Omental fat pad (tissue), 4 donors: ENCODE measurements around the gene CHIA. TPM values are rescaled to one million over a fixed set of nuclear protein-coding genes. Genes with fewer than 3 reads are reported as not detected.
"Not testable (repeated sequence)": the region's sequence is repeated elsewhere in the genome, so short reads cannot be mapped to it uniquely, and the experiment has no call there.

Experiments
- ATAC-seq: fragments of 150-250 bp; one replicate; pipeline ENCODE4 v1.9.1; 2016; ENCODE audit warnings: mild to moderate bottlenecking, moderate library complexity; ENCODE audit not compliant: low FRiP score
- DNase-seq: peaks from one replicate; pipeline ENCODE4 v3.0.0-alpha.2; 2019; ENCODE audit warnings: low spot score
- CTCF ChIP-seq, 3 donors: fragments of 450-650 bp; IDR thresholded peaks; one replicate each; pipeline ENCODE4 v1.5.1; 2016 to 2017; ENCODE audit warnings: antibody characterized with exemption in 3 of 3, mild to moderate bottlenecking in 3 of 3, moderate library complexity in 2 of 3
- total RNA-seq, 4 donors: library from RNA; depleted of rRNA; stranded (reverse); fragments of >200 nt; gene quantifications; one replicate each; pipeline ENCODE4 v1.1.0, GENCODE V29; 2016

The CHIA gene
- total RNA-seq, 4 donors from 2014 or later: 3.5 TPM; not detected in 3

DNA sequence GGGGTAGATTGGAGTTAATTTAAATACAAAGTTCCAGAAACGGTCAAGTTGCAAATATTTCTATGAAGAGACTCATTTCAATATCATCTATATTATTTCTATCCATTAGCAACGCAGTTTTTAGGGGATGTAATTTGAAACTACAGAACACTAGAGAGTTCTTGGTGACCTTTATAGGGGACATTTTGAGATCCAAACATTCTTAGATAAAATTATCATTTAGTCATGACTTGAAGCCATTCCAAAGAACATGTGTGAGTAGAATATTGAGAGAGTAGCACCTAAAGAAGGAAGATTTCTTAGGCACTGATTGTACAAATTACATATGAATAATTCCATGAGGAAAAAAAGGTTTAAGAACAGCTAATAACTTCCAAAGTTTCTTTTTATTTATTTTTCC is 19.0 kb downstream of the CHIA start:
- ATAC-seq: no peak

DNA sequence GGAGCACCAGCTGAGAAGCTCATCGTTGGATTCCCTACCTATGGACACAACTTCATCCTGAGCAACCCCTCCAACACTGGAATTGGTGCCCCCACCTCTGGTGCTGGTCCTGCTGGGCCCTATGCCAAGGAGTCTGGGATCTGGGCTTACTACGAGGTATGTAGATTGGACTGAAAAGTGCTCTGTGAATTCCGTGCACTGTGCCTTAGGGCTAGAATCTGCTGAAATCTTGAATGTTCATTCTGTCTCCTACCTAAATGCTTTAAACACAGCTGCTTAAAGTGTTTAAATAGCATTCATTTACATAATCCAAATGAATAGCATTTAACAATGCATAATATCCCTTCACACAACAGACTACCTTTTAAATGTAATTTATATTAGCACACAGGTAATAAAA is 27.9 kb downstream of the CHIA start:
- TF ChIP-seq CTCF (IDR thresholded peaks at IDR 0.05): no peak
- no peak for DNase-seq
- ATAC-seq: no peak

More for the DNA sequence above, 19.0 kb downstream of the CHIA start:
- no peak for TF ChIP-seq CTCF (IDR thresholded peaks at IDR 0.05)
- no peak for DNase-seq

GRCh38 chr1:111320066-111320879 is 29.6 kb downstream of the CHIA start:
- ATAC-seq (no peak), DNase-seq (no peak)
- no peak for TF ChIP-seq CTCF (IDR thresholded peaks at IDR 0.05)

GRCh38 chr1:111323231-111323630 is 32.6 kb downstream of the CHIA start:
- no peak for TF ChIP-seq CTCF (IDR thresholded peaks at IDR 0.05)
- DNase-seq (no peak), ATAC-seq (no peak)

GRCh38 chr1:111332190-111332589 is 41.5 kb downstream of the CHIA start:
- no peak for TF ChIP-seq CTCF (IDR thresholded peaks at IDR 0.05)
- no peak for ATAC-seq

GRCh38 chr1:111334169-111334568 is 43.5 kb downstream of the CHIA start:
- no peak for TF ChIP-seq CTCF (IDR thresholded peaks at IDR 0.05)
- DNase-seq (no peak), ATAC-seq (no peak)

More at GRCh38 chr1:111332190-111332589, 41.5 kb downstream of the CHIA start:
- no peak for DNase-seq

DNA sequence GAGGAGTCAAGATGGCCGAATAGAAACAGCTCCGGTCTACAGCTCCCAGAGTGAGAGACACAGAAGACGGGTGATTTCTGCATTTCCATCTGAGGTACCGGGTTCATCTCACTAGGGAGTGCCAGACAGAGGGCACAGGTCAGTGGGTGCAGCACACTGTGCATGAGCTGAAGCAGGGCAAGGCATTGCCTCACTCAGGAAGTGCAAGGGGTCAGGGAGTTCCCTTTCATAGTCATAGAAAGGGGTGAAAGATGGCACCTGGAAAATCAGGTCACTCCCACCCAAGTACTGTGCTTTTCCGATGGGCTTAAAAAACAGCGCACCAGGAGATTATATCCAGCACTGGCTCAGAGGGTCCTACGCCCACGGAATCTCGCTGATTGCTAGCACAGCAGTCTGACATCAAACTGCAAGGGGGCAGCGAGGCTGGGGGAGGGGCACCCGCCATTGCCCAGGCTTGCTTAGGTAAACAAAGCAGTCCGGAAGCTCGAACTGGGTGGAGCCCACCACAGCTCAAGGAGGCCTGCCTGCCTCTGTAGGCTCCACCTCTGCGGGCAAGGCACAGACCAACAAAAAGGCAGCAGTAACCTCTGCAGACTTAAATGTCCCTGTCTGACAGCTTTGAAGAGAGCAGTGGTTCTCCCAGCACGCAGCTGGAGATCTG is 44.7 kb downstream of the CHIA start:
- not testable (repeated sequence) for DNase-seq

GRCh38 chr1:111338849-111339248 is 48.2 kb downstream of the CHIA start:
- not testable (repeated sequence) for ATAC-seq, DNase-seq

More for the DNA sequence above, 44.7 kb downstream of the CHIA start:
- not testable (repeated sequence) for ATAC-seq
